Immature natural killer cell (primary cell): ENCODE measurements around the gene PSME4. TPM values are rescaled to one million over a fixed set of nuclear protein-coding genes. Genes with fewer than 3 reads are reported as not detected.

Experiments used
- DNase-seq, 3 donors: peaks; one replicate each; pipeline ENCODE4 v3.0.0; 2022; ENCODE audit warnings: mixed read lengths in 1 of 3
- H3K27ac Mint-ChIP-seq, 6 donors: one replicate each; pipeline ENCODE4 v1.8.0; 2020; ENCODE audit warnings: mixed read lengths in 6 of 6, mild to moderate bottlenecking in 5 of 6, inconsistent platforms in 4 of 6, moderate library complexity in 3 of 6
- H3K27me3 Mint-ChIP-seq, 3 donors: one replicate each; pipeline ENCODE4 v1.8.0; 2020 to 2021; ENCODE audit warnings: low read depth in 3 of 3, mild to moderate bottlenecking in 3 of 3, mixed read lengths in 3 of 3, moderate library complexity in 3 of 3, inconsistent platforms in 1 of 3
- H3K36me3 Mint-ChIP-seq, 3 donors: one replicate each; pipeline ENCODE4 v1.8.0; 2020; ENCODE audit warnings: mixed read lengths in 3 of 3, inconsistent platforms in 2 of 3, mild to moderate bottlenecking in 2 of 3
- H3K4me1 Mint-ChIP-seq, 2 donors: one replicate each; pipeline ENCODE4 v1.8.0; 2020; ENCODE audit warnings: inconsistent platforms in 2 of 2, mild to moderate bottlenecking in 2 of 2, mixed read lengths in 2 of 2, moderate library complexity in 1 of 2
- H3K4me3 Mint-ChIP-seq, 5 donors: one replicate each; pipeline ENCODE4 v1.8.0; 2020; ENCODE audit warnings: mild to moderate bottlenecking in 5 of 5, mixed read lengths in 5 of 5, inconsistent platforms in 3 of 5, moderate library complexity in 3 of 5
- H3K9me3 Mint-ChIP-seq, 6 donors: one replicate each; pipeline ENCODE4 v1.8.0; 2020; ENCODE audit warnings: mild to moderate bottlenecking in 6 of 6, mixed read lengths in 6 of 6, inconsistent platforms in 4 of 6, moderate library complexity in 3 of 6
- polyA plus RNA-seq, 3 donors: library from polyadenylated mRNA; unstranded; fragments of 300-500 nt; fragmentation: Illumina TruSeq; gene quantifications; one replicate each; pipeline ENCODE4 v1.2.3, GENCODE V29; 2021

The PSME4 gene
- polyA plus RNA-seq, result 1 to 10 TPM; 1.8 to 8.8 (median 4.2) TPM

- H3K4me3 Mint-ChIP-seq, result peak within 1 kb of the TSS; percentile 88 to 98 (median 97)
- peaks cover 5 to 23% (median 19%) of the 10 kb centered on the region in 3 donors for H3K36me3 Mint-ChIP-seq
- peak within 1 kb of the TSS; percentile 98 to 100 (median 98) for H3K27ac Mint-ChIP-seq
- H3K4me1 Mint-ChIP-seq, result peaks cover 50 to 68% of the 10 kb centered on the region in 2 donors
- DNase-seq, result peak; percentile 91 to 92 (median 92)
- H3K27me3 Mint-ChIP-seq, result peaks cover 0 to 11% (median 10%) of the 10 kb centered on the region in 3 donors
- no peaks in the 10 kb centered on the region for H3K9me3 Mint-ChIP-seq
Measured at GRCh38 chr2:53970724-53971602, at the start of gene PSME4. Gene PSME4 (minus strand): TSS chr2:53970993. CDS start chr2:53970784, 209 bp downstream.

GRCh38 chr2:54015798-54016699 is 45.3 kb upstream of the PSME4 start:
- H3K27me3 Mint-ChIP-seq, result peaks cover 0 to 1% (median 0%) of the 10 kb centered on the region in 3 donors
- DNase-seq, result no peak
- H3K9me3 Mint-ChIP-seq, result peaks cover 0 to 6% (median 5%) of the 10 kb centered on the region in 6 donors
- H3K4me1 Mint-ChIP-seq, result peaks cover 31 to 34% of the 10 kb centered on the region in 2 donors
- H3K27ac Mint-ChIP-seq, result peak overlapping the region in 5 of 6 donors; percentile 53 to 73 (median 60)
- H3K4me3 Mint-ChIP-seq, result no peak overlapping the region
- peaks cover 9 to 20% (median 17%) of the 10 kb centered on the region in 3 donors for H3K36me3 Mint-ChIP-seq

- Mint-ChIP-seq H3K9me3 (no peaks in the 10 kb centered on the region), H3K27me3 (peaks cover 0 to 1% (median 0%) of the 10 kb centered on the region in 3 donors), H3K4me1 (peaks cover 31 to 43% of the 10 kb centered on the region in 2 donors), H3K27ac (peak overlapping the region; percentile 68 to 87 (median 84)), H3K4me3 (peak overlapping the region; percentile 45 to 70 (median 58)), H3K36me3 (peaks cover 4 to 15% (median 10%) of the 10 kb centered on the region in 3 donors)
- DNase-seq, result peak in 2 of 3 donors; percentile 4 to 6
Measured at GRCh38 chr2:54013996-54014395, 43.2 kb upstream of the PSME4 start.

GRCh38 chr2:54012538-54013141 is 41.8 kb upstream of the PSME4 start:
- Mint-ChIP-seq H3K4me3 (peak overlapping the region in 2 of 5 donors; percentile 1 to 35), H3K4me1 (peaks cover 30 to 43% of the 10 kb centered on the region in 2 donors), H3K27me3 (peaks cover 0 to 1% (median 0%) of the 10 kb centered on the region in 3 donors), H3K9me3 (no peaks in the 10 kb centered on the region), H3K27ac (peak overlapping the region in 4 of 6 donors; percentile 7 to 86 (median 69)), H3K36me3 (peaks cover 2 to 10% (median 3%) of the 10 kb centered on the region in 3 donors)
- no peak for DNase-seq

- Mint-ChIP-seq H3K4me3 (no peak overlapping the region), H3K4me1 (peaks cover 21 to 37% of the 10 kb centered on the region in 2 donors), H3K27ac (peak overlapping the region in 4 of 6 donors; percentile 6 to 54 (median 32)), H3K9me3 (no peaks in the 10 kb centered on the region), H3K36me3 (peaks cover 0 to 4% (median 0%) of the 10 kb centered on the region in 3 donors), H3K27me3 (peaks cover 0 to 1% (median 0%) of the 10 kb centered on the region in 3 donors)
- DNase-seq, result no peak
Measured at GRCh38 chr2:54009549-54009948, 38.8 kb upstream of the PSME4 start.

GRCh38 chr2:54008439-54008838 is 37.6 kb upstream of the PSME4 start:
- no peak overlapping the region for H3K27ac Mint-ChIP-seq
- H3K9me3 Mint-ChIP-seq, result no peaks in the 10 kb centered on the region
- H3K27me3 Mint-ChIP-seq, result peaks cover 0 to under 1% (median 0%) of the 10 kb centered on the region in 3 donors
- DNase-seq, result no peak
- H3K4me1 Mint-ChIP-seq, result peaks cover 11 to 26% of the 10 kb centered on the region in 2 donors
- H3K4me3 Mint-ChIP-seq, result no peak overlapping the region
- H3K36me3 Mint-ChIP-seq, result peaks cover 0 to 8% (median 0%) of the 10 kb centered on the region in 3 donors

GRCh38 chr2:54000524-54000923 is 29.7 kb upstream of the PSME4 start:
- no peak for DNase-seq
- H3K27ac Mint-ChIP-seq, result peak overlapping the region in 4 of 6 donors; percentile 4 to 32 (median 18)
- H3K27me3 Mint-ChIP-seq, result no peaks in the 10 kb centered on the region
- peaks cover 0 to 4% (median 3%) of the 10 kb centered on the region in 3 donors for H3K36me3 Mint-ChIP-seq
- no peaks in the 10 kb centered on the region for H3K4me1 Mint-ChIP-seq
- no peak overlapping the region for H3K4me3 Mint-ChIP-seq
- H3K9me3 Mint-ChIP-seq, result no peaks in the 10 kb centered on the region

- no peak for DNase-seq
- no peak overlapping the region for H3K4me3 Mint-ChIP-seq
- H3K36me3 Mint-ChIP-seq, result peaks cover 0 to 4% (median 3%) of the 10 kb centered on the region in 3 donors
- H3K9me3 Mint-ChIP-seq, result no peaks in the 10 kb centered on the region
- H3K27me3 Mint-ChIP-seq, result peaks cover 0 to under 1% (median 0%) of the 10 kb centered on the region in 3 donors
- peak overlapping the region in 3 of 6 donors; percentile 4 to 22 (median 14) for H3K27ac Mint-ChIP-seq
- peaks cover 0 to 2% of the 10 kb centered on the region in 2 donors for H3K4me1 Mint-ChIP-seq
Measured at GRCh38 chr2:54000122-54000521, 29.3 kb upstream of the PSME4 start.

GRCh38 chr2:53998834-53999233 is 28.0 kb upstream of the PSME4 start:
- no peak overlapping the region for H3K4me3 Mint-ChIP-seq
- H3K27me3 Mint-ChIP-seq, result peaks cover 4 to 11% (median 9%) of the 10 kb centered on the region in 3 donors
- peaks cover 13 to 15% of the 10 kb centered on the region in 2 donors for H3K4me1 Mint-ChIP-seq
- H3K27ac Mint-ChIP-seq, result no peak overlapping the region
- H3K9me3 Mint-ChIP-seq, result no peaks in the 10 kb centered on the region
- DNase-seq, result no peak
- peaks cover 0 to 3% (median 3%) of the 10 kb centered on the region in 3 donors for H3K36me3 Mint-ChIP-seq

GRCh38 chr2:53994818-53995808 is 24.3 kb upstream of the PSME4 start:
- no peaks in the 10 kb centered on the region for H3K9me3 Mint-ChIP-seq
- peaks cover 8 to 16% (median 16%) of the 10 kb centered on the region in 3 donors for H3K27me3 Mint-ChIP-seq
- peaks cover 30 to 36% of the 10 kb centered on the region in 2 donors for H3K4me1 Mint-ChIP-seq
- DNase-seq, result peak; percentile 85 to 87 (median 87)
- peak overlapping the region in 5 of 6 donors; percentile 92 to 97 (median 96) for H3K27ac Mint-ChIP-seq
- H3K36me3 Mint-ChIP-seq, result peaks cover 0 to 5% (median 3%) of the 10 kb centered on the region in 3 donors
- H3K4me3 Mint-ChIP-seq, result peak overlapping the region; percentile 75 to 81 (median 80)

GRCh38 chr2:53991948-53992347 is 21.2 kb upstream of the PSME4 start:
- Mint-ChIP-seq H3K4me1 (peaks cover 45 to 59% of the 10 kb centered on the region in 2 donors), H3K27ac (peak overlapping the region in 5 of 6 donors; percentile 71 to 97 (median 96)), H3K27me3 (peaks cover 8 to 16% (median 16%) of the 10 kb centered on the region in 3 donors), H3K9me3 (no peaks in the 10 kb centered on the region), H3K36me3 (peaks cover 0 to 5% (median 3%) of the 10 kb centered on the region in 3 donors), H3K4me3 (peak overlapping the region in 1 of 5 donors; percentile 64)
- no peak for DNase-seq
